ENCODE results near the gene TTC28.

DNA sequence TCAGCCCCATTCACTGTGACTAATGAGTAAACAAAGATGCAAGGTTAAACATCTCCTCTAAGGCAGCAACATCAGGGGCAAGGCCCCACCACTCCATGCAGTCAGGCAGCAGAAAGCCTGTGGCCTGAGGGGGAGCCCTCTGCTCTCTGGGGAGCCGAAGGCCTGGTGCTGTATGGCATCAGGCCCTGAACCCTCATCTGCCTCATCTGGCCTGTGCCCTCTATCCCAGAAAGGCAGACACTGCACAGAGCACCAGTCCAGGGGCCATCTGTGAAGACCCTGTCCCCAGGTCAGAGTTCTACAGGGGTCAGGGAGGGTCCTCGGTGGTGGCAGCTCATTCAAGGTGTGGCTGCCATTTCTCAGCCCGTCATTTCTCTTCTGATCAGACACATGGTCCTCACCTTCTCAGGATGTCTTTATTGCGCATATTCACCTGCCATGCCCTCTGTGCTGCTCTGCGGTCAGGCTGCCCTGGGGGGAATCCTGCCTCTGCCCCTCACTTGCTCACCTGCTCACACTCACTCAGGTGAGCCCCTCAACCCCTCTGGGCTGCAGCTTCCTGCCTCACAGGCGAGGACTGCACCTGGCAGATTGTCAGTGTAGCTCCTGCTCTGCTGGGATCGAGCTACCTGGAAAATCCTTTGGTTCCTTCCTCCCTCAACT is 657.5 kb downstream of the TTC28 start:
- TF ChIP-seq CTCF (conservative IDR thresholded peaks at IDR 0.05 in 1 of 2, IDR thresholded peaks at IDR 0.05 in 1 of 2; ENCODE audit: low read depth in 1 of 2, low read length in 2 of 2) = no peak
- TF ChIP-seq EZH2 (IDR thresholded peaks at IDR 0.05; ENCODE audit: low read length, missing control alignments) = no peak
